HG03103 (cell line): Measurements from ENCODE around the gene KLF16.

ENCODE experiments used
- ATAC-seq: cut with Tn5 transposase; IDR thresholded peaks from one replicate; pipeline ENCODE4 v1.9.1; 2021; ENCODE audit warnings: low read depth; ENCODE audit not compliant: unreplicated experiment

Gene KLF16

GRCh38 chr19:1871630-1872029 lies 8.3 kb upstream of the KLF16 start:
- ATAC-seq: no peak

GRCh38 chr19:1871140-1871597 lies 7.8 kb upstream of the KLF16 start:
- ATAC-seq: no peak

- no peak for ATAC-seq
Measured at GRCh38 chr19:1868971-1869370, 5.6 kb upstream of the KLF16 start.

- no peak for ATAC-seq
Measured at GRCh38 chr19:1867349-1867724, 4.0 kb upstream of the KLF16 start.

GRCh38 chr19:1866693-1867348 lies 3.4 kb upstream of the KLF16 start:
- no peak for ATAC-seq

GRCh38 chr19:1865172-1866010 lies 2.0 kb upstream of the KLF16 start:
- ATAC-seq: no peak

- ATAC-seq: peak; percentile 21
Measured at GRCh38 chr19:1864480-1865171, 1.2 kb upstream of the KLF16 start.

- ATAC-seq: peak; percentile 47
Measured at GRCh38 chr19:1863638-1864479, 480 bp upstream of the KLF16 start.

GRCh38 chr19:1862424-1863327 lies 703 bp downstream of the KLF16 start:
- no peak for ATAC-seq

GRCh38 chr19:1862068-1862423 lies 1.3 kb downstream of the KLF16 start:
- ATAC-seq: no peak

GRCh38 chr19:1861599-1862031 lies 1.8 kb downstream of the KLF16 start:
- ATAC-seq: no peak

- ATAC-seq: no peak
Measured at GRCh38 chr19:1860821-1861598, 2.4 kb downstream of the KLF16 start.

- ATAC-seq: no peak
Measured at GRCh38 chr19:1860042-1860775, 3.2 kb downstream of the KLF16 start.

GRCh38 chr19:1859331-1859781 lies 4.0 kb downstream of the KLF16 start:
- no peak for ATAC-seq

GRCh38 chr19:1858412-1859081 lies 4.8 kb downstream of the KLF16 start:
- no peak for ATAC-seq

- no peak for ATAC-seq
Measured at GRCh38 chr19:1857648-1858326, 5.6 kb downstream of the KLF16 start.
